Astrocyte of the spinal cord (primary cell): ENCODE measurements around the gene ROBO2.

ENCODE experiments used
- DNase-seq: peaks from one replicate; pipeline ENCODE4 v3.0.0; 2011; ENCODE audit warnings: low read depth, low spot score
- H3K4me3 ChIP-seq: 2 replicates; pipeline ENCODE4 v1.5.1; 2011; ENCODE audit warnings: low read depth, mild to moderate bottlenecking, low read length, moderate library complexity
- CTCF ChIP-seq: IDR thresholded peaks from 2 replicates; pipeline ENCODE4 v1.5.1; 2012; ENCODE audit warnings: low read depth, mild to moderate bottlenecking, low read length, inconsistent platforms
- in situ Hi-C: cut with HindIII; loops from 2 replicates; pipeline ENCODE4 v1.10.0; 2017; ENCODE audit warnings: low sequenced_read_pairs

Gene ROBO2

GRCh38 chr3:77479021-77479420, 439.1 kb downstream of the ROBO2 start:
- no peak overlapping the region for H3K4me3 ChIP-seq
- no peak for TF ChIP-seq CTCF
- in situ Hi-C loops: no loop called here
- DNase-seq: no peak

GRCh38 chr3:77489216-77489615, 449.3 kb downstream of the ROBO2 start:
- H3K4me3 ChIP-seq: no peak overlapping the region
- in situ Hi-C loops: no loop called here
- DNase-seq: peak; percentile 1
- TF ChIP-seq CTCF: no peak

- no peak overlapping the region for H3K4me3 ChIP-seq
- no peak for TF ChIP-seq CTCF
- DNase-seq: no peak
- in situ Hi-C loops: no loop called here
These were observed 452.1 kb downstream of the ROBO2 start for GRCh38 chr3:77491961-77492360.

DNA sequence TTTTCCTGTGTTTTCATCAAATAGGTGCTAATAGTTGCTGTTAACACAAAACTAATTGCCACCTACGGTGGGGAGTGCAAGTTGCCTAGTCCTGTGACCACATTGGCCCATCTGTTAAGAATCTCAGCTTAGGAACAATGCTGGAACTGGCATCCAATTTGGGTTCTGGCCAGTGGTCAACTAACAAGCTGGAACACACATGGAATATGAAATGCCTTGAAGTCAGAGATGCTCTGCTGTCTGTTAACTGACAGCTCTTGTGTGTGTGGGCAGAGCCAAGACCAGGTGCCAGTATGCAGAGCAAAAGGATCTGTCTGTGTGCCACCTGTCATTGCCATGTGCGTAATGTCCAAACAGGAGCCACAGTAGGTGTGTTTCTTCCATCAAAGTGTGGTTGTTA, 460.8 kb downstream of the ROBO2 start:
- in situ Hi-C loops: no loop called here
- no peak for TF ChIP-seq CTCF
- H3K4me3 ChIP-seq: no peak overlapping the region
- no peak for DNase-seq

DNA sequence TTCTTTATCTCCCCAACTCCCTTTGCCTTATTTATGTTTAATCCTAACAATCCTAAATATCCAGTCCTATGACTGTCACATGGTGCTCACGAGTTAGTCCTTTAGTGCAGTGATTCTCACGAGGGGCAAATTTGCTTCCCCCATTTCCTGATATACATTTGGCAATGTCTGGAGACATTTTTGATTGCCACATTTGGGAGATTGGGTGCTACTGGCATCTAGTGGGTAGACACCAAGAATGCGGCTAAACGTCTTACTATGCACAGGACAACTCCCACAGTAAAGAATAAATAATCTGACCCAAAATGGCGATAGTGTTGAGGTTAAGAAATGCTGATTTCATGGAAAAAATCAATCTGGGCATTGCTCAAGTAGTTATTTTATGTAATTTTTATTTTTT, 466.5 kb downstream of the ROBO2 start:
- no peak for TF ChIP-seq CTCF
- in situ Hi-C loops: no loop called here
- no peak for DNase-seq

GRCh38 chr3:77513542-77513941, 473.6 kb downstream of the ROBO2 start:
- H3K4me3 ChIP-seq: no peak overlapping the region
- TF ChIP-seq CTCF: no peak
- in situ Hi-C loops: no loop called here
- no peak for DNase-seq

More for the DNA sequence above, 466.5 kb downstream of the ROBO2 start:
- no peak overlapping the region for H3K4me3 ChIP-seq

- DNase-seq: no peak
- TF ChIP-seq CTCF: no peak
- in situ Hi-C loops: no loop called here
- no peak overlapping the region for H3K4me3 ChIP-seq
These were observed 474.9 kb downstream of the ROBO2 start for GRCh38 chr3:77514766-77515165.
